Astrocyte (in vitro differentiated cells and primary cell): ENCODE data around the gene ZNF740.

Experiments
- CTCF ChIP-seq: IDR thresholded peaks from 2 replicates; pipeline ENCODE4 v1.5.1; 2011; ENCODE audit warnings: low read depth, mild to moderate bottlenecking, inconsistent platforms, low read length, moderate library complexity; ENCODE audit not compliant: insufficient read depth
- EZH2 ChIP-seq: IDR thresholded peaks from 2 replicates; pipeline ENCODE4 v1.6.1; 2012; ENCODE audit warnings: mild to moderate bottlenecking, low read length, inconsistent platforms; ENCODE audit not compliant: insufficient read depth

GRCh38 chr12:53182903-53183302 lies 2.4 kb downstream of the ZNF740 start:
- no peak for TF ChIP-seq CTCF
- TF ChIP-seq EZH2 = no peak
